KOPT-K1 (cell line): ENCODE data around the gene MARVELD1.
A peak's percentile ranks its signal among the peaks of the same experiment; 100 is the strongest.
"Not testable (repeated sequence)": the region's sequence is repeated elsewhere in the genome, so short reads cannot be mapped to it uniquely, and the experiment has no call there.

Experiments used
- H3K27ac ChIP-seq: fragments of 200-600 bp; sonication (generic); 2 replicates; pipeline ENCODE4 v1.5.1; 2016; ENCODE audit warnings: antibody characterized with exemption, mild to moderate bottlenecking, low read depth, low read length; ENCODE audit not compliant: poor library complexity, severe bottlenecking
- H3K36me3 ChIP-seq: fragments of 200-600 bp; sonication (generic); 2 replicates; pipeline ENCODE4 v1.5.1; 2017; ENCODE audit warnings: antibody characterized with exemption, mild to moderate bottlenecking, low read length, moderate library complexity; ENCODE audit not compliant: insufficient read depth
- H3K9me3 ChIP-seq: fragments of 200-600 bp; sonication (generic); 2 replicates; pipeline ENCODE4 v1.5.1; 2017; ENCODE audit warnings: antibody characterized with exemption, low read length, mild to moderate bottlenecking; ENCODE audit not compliant: insufficient read depth, poor library complexity, severe bottlenecking

Gene MARVELD1

GRCh38 chr10:97713339-97713825, at the start of gene MARVELD1:
MARVELD1 (plus strand) TSS chr10:97713730; CDS start chr10:97713877, 147 bp downstream.
- Histone ChIP-seq H3K36me3 (no peaks in the 10 kb centered on the region), H3K9me3 (no peaks in the 10 kb centered on the region), H3K27ac (peak within 1 kb of the TSS; percentile 9)

- Histone ChIP-seq H3K27ac (no peak overlapping the region), H3K9me3 (no peaks in the 10 kb centered on the region), H3K36me3 (peaks cover 57% of the 10 kb centered on the region)
These were observed 49.2 kb upstream of the MARVELD1 start for GRCh38 chr10:97664282-97664850.

GRCh38 chr10:97666992-97667391, 46.5 kb upstream of the MARVELD1 start:
- Histone ChIP-seq H3K36me3 (peaks cover 57% of the 10 kb centered on the region), H3K9me3 (no peaks in the 10 kb centered on the region), H3K27ac (no peak overlapping the region)

- H3K36me3 ChIP-seq: peaks cover 52% of the 10 kb centered on the region
- H3K9me3 ChIP-seq: no peaks in the 10 kb centered on the region
- no peak overlapping the region for H3K27ac ChIP-seq
These were observed 46.1 kb upstream of the MARVELD1 start for GRCh38 chr10:97667463-97667862.

- H3K9me3 ChIP-seq: no peaks in the 10 kb centered on the region
- no peak overlapping the region for H3K27ac ChIP-seq
- peaks cover 45% of the 10 kb centered on the region for H3K36me3 ChIP-seq
These were observed 44.0 kb upstream of the MARVELD1 start for GRCh38 chr10:97669571-97669970.

GRCh38 chr10:97673736-97674525, 39.6 kb upstream of the MARVELD1 start:
- no peak overlapping the region for H3K27ac ChIP-seq
- H3K9me3 ChIP-seq: no peaks in the 10 kb centered on the region
- H3K36me3 ChIP-seq: peaks cover 38% of the 10 kb centered on the region

- Histone ChIP-seq H3K27ac (no peak overlapping the region), H3K9me3 (no peaks in the 10 kb centered on the region), H3K36me3 (peaks cover 34% of the 10 kb centered on the region)
These were observed 38.3 kb upstream of the MARVELD1 start for GRCh38 chr10:97675222-97675621.

GRCh38 chr10:97676770-97677581, 36.6 kb upstream of the MARVELD1 start:
- Histone ChIP-seq H3K9me3 (no peaks in the 10 kb centered on the region), H3K27ac (no peak overlapping the region), H3K36me3 (peaks cover 31% of the 10 kb centered on the region)

- no peaks in the 10 kb centered on the region for H3K9me3 ChIP-seq
- no peak overlapping the region for H3K27ac ChIP-seq
- H3K36me3 ChIP-seq: peaks cover 17% of the 10 kb centered on the region; the same call in 1 of the 2 replicates
These were observed 33.9 kb upstream of the MARVELD1 start for GRCh38 chr10:97679594-97679993.

GRCh38 chr10:97682042-97682441, 31.5 kb upstream of the MARVELD1 start:
- H3K9me3 ChIP-seq: no peaks in the 10 kb centered on the region
- H3K27ac ChIP-seq: no peak overlapping the region
- no peaks in the 10 kb centered on the region for H3K36me3 ChIP-seq

- H3K36me3 ChIP-seq: no peaks in the 10 kb centered on the region
- H3K27ac ChIP-seq: no peak overlapping the region
- no peaks in the 10 kb centered on the region for H3K9me3 ChIP-seq
These were observed 29.8 kb upstream of the MARVELD1 start for GRCh38 chr10:97683556-97684367.

GRCh38 chr10:97684368-97684713, 29.2 kb upstream of the MARVELD1 start:
- H3K36me3 ChIP-seq, H3K27ac ChIP-seq, H3K9me3 ChIP-seq: not testable (repeated sequence)

GRCh38 chr10:97684866-97685394, 28.6 kb upstream of the MARVELD1 start:
- Histone ChIP-seq H3K9me3 (no peaks in the 10 kb centered on the region), H3K36me3 (no peaks in the 10 kb centered on the region), H3K27ac (no peak overlapping the region)

GRCh38 chr10:97685395-97685958, 28.1 kb upstream of the MARVELD1 start:
- Histone ChIP-seq H3K27ac (no peak overlapping the region), H3K9me3 (no peaks in the 10 kb centered on the region), H3K36me3 (no peaks in the 10 kb centered on the region)
